Adrenal gland (tissue), 12 donors: ENCODE results near the gene SCP2. TPM values are rescaled to one million over a fixed set of nuclear protein-coding genes. Genes with fewer than 3 reads are reported as not detected.
"Not testable (repeated sequence)": the region's sequence is repeated elsewhere in the genome, so short reads cannot be mapped to it uniquely, and the experiment has no call there.

Source experiments
- DNase-seq, 7 donors: peaks; one replicate each; pipeline ENCODE4 v3.0.0-alpha.2; 2019 to 2020
- H3K27ac ChIP-seq, 5 donors: fragments of 200-600 bp; sonication (generic) in 4 of 5; 1 replicate in 3 of 5; 2 replicates in 2 of 5; pipeline versions ENCODE4 v1.5.1 to v1.8.0; 2016 to 2020; ENCODE audit warnings: mild to moderate bottlenecking in 1 of 5
- H3K27me3 ChIP-seq: fragments of 200-600 bp; 2 replicates; pipeline ENCODE4 v1.8.0; 2021
- H3K36me3 ChIP-seq, 2 donors: fragments of 200-600 bp; replicated peaks in 1 of 2; 1 replicate in 1 of 2; 2 replicates in 1 of 2; pipeline versions ENCODE4 v1.5.1 to v1.8.0; 2018 to 2022
- H3K4me1 ChIP-seq, 2 donors: fragments of 200-600 bp; replicated peaks in 1 of 2; 1 replicate in 1 of 2; 2 replicates in 1 of 2; pipeline versions ENCODE4 v1.5.1 to v1.8.0; 2018 to 2021
- H3K4me3 ChIP-seq, 4 donors: fragments of 200-600 bp; sonication (generic) in 3 of 4; one replicate each; pipeline ENCODE4 v1.5.1; 2016 to 2018
- H3K9me3 ChIP-seq, 3 donors: fragments of 200-600 bp; sonication (generic) in 1 of 3; replicated peaks in 1 of 3; 1 replicate in 2 of 3; 2 replicates in 1 of 3; pipeline versions ENCODE4 v1.5.1 to v1.8.0; 2016 to 2021
- POLR2A ChIP-seq, 2 donors: fragments of 450-650 bp; IDR thresholded peaks; one replicate each; pipeline ENCODE4 v1.6.1; 2017; ENCODE audit warnings: antibody characterized with exemption in 2 of 2, mild to moderate bottlenecking in 2 of 2, moderate library complexity in 1 of 2
- WGBS, 4 donors: extraction: QIAGEN DNeasy Blood & Tissue Kit in 2 of 4; methylation state at CpG; one replicate each; pipeline versions ENCODE4 v1.1.5 to v1.1.7; 2013 to 2017; 5-methylcytosine and 5-hydroxymethylcytosine counted together
- intact Hi-C, 2 donors: fragments of 100-400 bp; cut with DNase I; formaldehyde crosslinking; loops; one replicate each; pipeline versions ENCODE4 v1.14.1 to v1.15.0; 2022 to 2023
- polyA plus RNA-seq, 3 donors: library from polyadenylated mRNA; stranded (reverse); fragments of 200-250 nt in 2 of 3; fragments of 350-450 nt in 1 of 3; fragmentation: Illumina TruSeq in 1 of 3; extraction: RNeasy Lipid Tissue Mini Kit (QIAGEN cat#74804) in 1 of 3; gene quantifications; one replicate each; pipeline ENCODE4 v1.2.3, GENCODE V29; 2013 to 2014
- total RNA-seq, 9 donors: library from RNA; depleted of rRNA in 4 of 9; stranded (reverse); fragments of >200 nt in 4 of 9; fragments of 120-200 nt in 1 of 9; fragmentation: NEBNext Ultra II Directional in 1 of 9; extraction: Animal tissue kit (Norgen Biotek cat#: 25700) in 1 of 9; gene quantifications; one replicate each; pipeline versions ENCODE4 v1.1.0 to v1.2.4, GENCODE V29; 2013 to 2023
- TF ChIP-seq, protein P1 (sequence below), 6 experiments: fragments of 450-650 bp in 4 of 6; fragments of 200-600 bp in 2 of 6; sonication (generic) in 1 of 6; IDR thresholded peaks; 1 replicate in 5 of 6; 2 replicates in 1 of 6; pipeline versions ENCODE4 v1.5.1 to v1.8.0; 2016 to 2021; ENCODE audit warnings: antibody characterized with exemption in 6 of 6, mild to moderate bottlenecking in 2 of 6, moderate library complexity in 1 of 6
- donor health status: healthy with polysubstance abuse.
- donor health status: Bipolar disorder and iron deficiency.
- donor health status: DM: yes; HTN: yes; CAD: no.
- donor health status: DM: no; HTN: no; CAD: no.
- donor health status: DM: no; HTN: no; CAD: no.
- donor health status: DM: yes; HTN: yes; CAD: no.

Gene SCP2
- total and polyA plus RNA-seq, 12 donors = 114 to 256 (median 144) TPM

DNA sequence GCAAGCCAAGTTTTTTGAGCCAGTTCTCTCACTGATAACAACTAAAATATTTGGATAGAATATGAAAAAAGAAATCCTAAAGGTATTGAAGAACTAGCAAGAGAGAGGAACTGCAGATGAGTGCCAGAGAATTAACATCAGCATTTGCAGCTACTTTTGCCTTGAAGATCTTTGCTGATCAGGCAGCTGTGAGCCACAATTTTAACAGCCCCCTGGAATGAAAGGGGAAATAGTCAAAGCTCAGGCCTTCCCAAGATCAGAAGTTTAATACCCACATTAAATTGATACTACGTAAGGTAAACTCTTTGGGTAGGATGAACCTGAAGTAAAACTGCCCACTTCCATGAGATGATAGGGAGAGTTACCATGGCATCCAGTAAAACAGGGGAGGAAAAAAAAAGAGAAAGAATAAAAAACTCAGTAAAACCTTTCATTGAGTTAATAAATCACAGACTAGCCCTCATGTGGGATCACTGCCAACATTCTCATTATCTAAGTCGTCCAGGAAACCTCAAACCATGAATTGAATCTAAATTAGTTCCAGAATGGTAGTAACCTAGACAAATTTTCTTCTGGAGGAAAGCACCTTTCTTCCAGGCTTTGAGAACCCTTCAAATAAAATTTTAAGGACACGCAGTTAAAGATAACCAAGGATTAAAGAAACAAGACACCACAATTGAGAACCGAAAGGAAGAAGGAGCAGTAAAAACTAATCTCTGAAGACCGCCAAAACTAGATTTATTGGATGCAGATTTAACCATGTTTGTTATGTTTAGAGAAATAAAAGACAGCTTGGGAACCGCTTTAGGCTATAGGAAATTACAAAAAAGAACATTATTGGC is 28.3 kb downstream of the SCP2 start:
- no peaks in the 10 kb centered on the region for H3K36me3 ChIP-seq
- TF ChIP-seq, protein P1, sequence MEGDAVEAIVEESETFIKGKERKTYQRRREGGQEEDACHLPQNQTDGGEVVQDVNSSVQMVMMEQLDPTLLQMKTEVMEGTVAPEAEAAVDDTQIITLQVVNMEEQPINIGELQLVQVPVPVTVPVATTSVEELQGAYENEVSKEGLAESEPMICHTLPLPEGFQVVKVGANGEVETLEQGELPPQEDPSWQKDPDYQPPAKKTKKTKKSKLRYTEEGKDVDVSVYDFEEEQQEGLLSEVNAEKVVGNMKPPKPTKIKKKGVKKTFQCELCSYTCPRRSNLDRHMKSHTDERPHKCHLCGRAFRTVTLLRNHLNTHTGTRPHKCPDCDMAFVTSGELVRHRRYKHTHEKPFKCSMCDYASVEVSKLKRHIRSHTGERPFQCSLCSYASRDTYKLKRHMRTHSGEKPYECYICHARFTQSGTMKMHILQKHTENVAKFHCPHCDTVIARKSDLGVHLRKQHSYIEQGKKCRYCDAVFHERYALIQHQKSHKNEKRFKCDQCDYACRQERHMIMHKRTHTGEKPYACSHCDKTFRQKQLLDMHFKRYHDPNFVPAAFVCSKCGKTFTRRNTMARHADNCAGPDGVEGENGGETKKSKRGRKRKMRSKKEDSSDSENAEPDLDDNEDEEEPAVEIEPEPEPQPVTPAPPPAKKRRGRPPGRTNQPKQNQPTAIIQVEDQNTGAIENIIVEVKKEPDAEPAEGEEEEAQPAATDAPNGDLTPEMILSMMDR (IDR thresholded peaks at IDR 0.05) = no peak
- 37 to 41% (median 40%) methylated on average over 6 of the region's 6 CpGs for WGBS, 4 donors
- H3K9me3 ChIP-seq = no peaks in the 10 kb centered on the region
- H3K4me3 ChIP-seq = no peak overlapping the region
- peaks cover 4 to 10% of the 10 kb centered on the region in 2 donors for H3K4me1 ChIP-seq
- H3K27me3 ChIP-seq = no peaks in the 10 kb centered on the region
- intact Hi-C loops = no loop called here
- peak in 3 of 7 donors; percentile 18 to 33 (median 22) for DNase-seq
- H3K27ac ChIP-seq = peak overlapping the region in 1 of 5 donors; percentile 1

DNA sequence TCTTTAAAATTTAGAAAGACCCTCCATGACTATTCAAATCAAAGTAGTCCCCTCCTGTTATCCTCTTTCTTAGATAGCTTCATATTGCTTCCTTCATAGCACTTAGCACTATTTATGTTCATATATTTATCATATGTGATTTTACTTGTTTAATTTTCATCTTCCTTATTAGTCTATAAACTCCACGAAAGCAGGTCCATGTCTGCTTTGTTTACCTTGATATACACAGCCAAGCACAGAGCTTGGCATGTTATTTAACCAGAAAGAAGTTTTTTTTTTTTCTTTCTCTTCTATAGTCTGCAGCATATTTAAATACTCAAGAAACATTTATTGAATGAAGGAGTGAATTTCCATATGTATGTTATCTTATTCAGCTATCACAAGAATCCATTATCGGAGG is 36.0 kb downstream of the SCP2 start:
- TF ChIP-seq POLR2A (IDR thresholded peaks at IDR 0.05) = no peak
- TF ChIP-seq, protein P1 (IDR thresholded peaks at IDR 0.05) = no peak
- H3K27me3 ChIP-seq = no peaks in the 10 kb centered on the region
- no peak overlapping the region for H3K27ac ChIP-seq
- H3K4me3 ChIP-seq = no peak overlapping the region
- no peaks in the 10 kb centered on the region for H3K9me3 ChIP-seq
- intact Hi-C loops = no loop called here
- DNase-seq = no peak
- no peaks in the 10 kb centered on the region for H3K36me3 ChIP-seq
- WGBS, 4 donors = 92 to 96% (median 95%) methylated on average over 2 of the region's 2 CpGs
- no peaks in the 10 kb centered on the region for H3K4me1 ChIP-seq

DNA sequence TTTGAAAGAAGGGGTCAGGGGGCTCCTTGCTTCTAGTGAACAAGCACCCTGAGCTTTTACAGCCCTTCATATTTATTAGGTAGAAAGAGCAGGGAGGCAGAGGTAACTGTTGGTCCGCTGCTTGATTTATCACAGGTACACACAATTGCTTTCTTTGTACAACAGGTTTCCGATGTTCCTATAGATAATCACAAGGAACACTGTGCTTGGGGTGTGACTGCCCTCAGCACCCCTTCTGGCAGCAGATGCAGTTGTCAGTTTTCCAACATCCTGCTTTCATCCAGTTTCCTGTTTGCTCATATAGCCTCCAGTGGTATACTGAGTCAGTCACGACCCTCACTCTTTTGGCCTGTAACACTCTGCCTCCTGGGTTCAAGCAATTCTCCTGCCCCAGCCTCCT is 40.6 kb downstream of the SCP2 start:
- TF ChIP-seq, protein P1 (IDR thresholded peaks at IDR 0.05) = no peak
- TF ChIP-seq POLR2A (IDR thresholded peaks at IDR 0.05) = no peak
- no peaks in the 10 kb centered on the region for H3K36me3 ChIP-seq
- WGBS, 4 donors = 87 to 93% (median 89%) methylated on average over 3 of the region's 3 CpGs

DNA sequence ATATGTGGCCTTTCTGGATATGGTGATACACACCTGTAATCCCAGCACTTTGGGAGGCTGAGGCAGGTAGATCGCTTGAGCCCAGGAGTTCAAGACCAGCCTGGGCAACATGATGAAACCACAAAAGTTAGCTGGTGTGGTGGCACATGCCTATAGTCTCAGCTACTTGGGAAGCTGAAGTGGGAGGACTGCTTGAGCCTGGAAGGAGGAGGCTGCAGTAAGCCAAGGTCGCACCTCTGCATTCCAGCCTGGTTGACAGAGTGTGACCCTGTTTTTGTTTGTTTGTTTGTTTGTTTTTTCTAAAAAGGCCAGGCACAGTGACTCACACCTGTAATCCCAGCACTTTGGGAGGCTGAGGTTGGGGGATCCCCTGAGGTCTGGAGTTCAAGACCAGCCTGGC is 42.2 kb downstream of the SCP2 start:
- not testable (repeated sequence) for H3K27ac ChIP-seq

More for the DNA sequence above, 40.6 kb downstream of the SCP2 start:
- Histone ChIP-seq H3K27ac (no peak overlapping the region), H3K27me3 (no peaks in the 10 kb centered on the region), H3K4me3 (no peak overlapping the region), H3K4me1 (no peaks in the 10 kb centered on the region), H3K9me3 (no peaks in the 10 kb centered on the region)
- no peak for DNase-seq
- intact Hi-C loops = no loop called here

DNA sequence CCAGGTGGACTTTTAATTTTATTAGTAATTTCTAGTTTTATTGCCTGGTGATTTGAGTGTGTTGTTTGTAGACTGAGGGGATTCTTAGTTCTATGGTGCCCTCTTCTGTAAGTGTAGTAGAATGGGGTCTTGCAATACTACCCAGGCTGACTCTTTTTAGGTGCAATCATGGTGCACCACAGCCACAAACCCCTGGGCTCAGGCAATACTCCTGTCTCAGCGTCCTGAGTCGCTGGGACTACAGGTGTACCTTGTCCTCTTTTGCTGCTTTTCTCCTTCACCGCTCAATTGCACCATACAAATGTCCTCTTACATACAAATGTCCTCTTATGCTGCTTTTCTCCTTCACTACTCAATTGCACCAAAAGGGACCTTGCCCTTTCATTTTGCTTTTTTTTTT is 43.1 kb downstream of the SCP2 start:
- WGBS, 4 donors = 65 to 88% (median 75%) methylated on average over 3 of the region's 3 CpGs
- Histone ChIP-seq H3K27me3 (no peaks in the 10 kb centered on the region), H3K4me3 (no peak overlapping the region), H3K4me1 (no peaks in the 10 kb centered on the region), H3K36me3 (no peaks in the 10 kb centered on the region), H3K27ac (no peak overlapping the region), H3K9me3 (no peaks in the 10 kb centered on the region)
- intact Hi-C loops = no loop called here
- no peak for TF ChIP-seq POLR2A (IDR thresholded peaks at IDR 0.05)
- TF ChIP-seq, protein P1 (IDR thresholded peaks at IDR 0.05) = peak in 2 of 6 experiments; percentile 18 to 27
- no peak for DNase-seq

More for the DNA sequence above, 42.2 kb downstream of the SCP2 start:
- intact Hi-C loops, DNase-seq, H3K4me1 ChIP-seq, H3K27me3 ChIP-seq, H3K4me3 ChIP-seq, H3K9me3 ChIP-seq, H3K36me3 ChIP-seq: not testable (repeated sequence)
- WGBS, 4 donors = 88 to 96% (median 88%) methylated on average over 2 of the region's 2 CpGs
